ENCODE measurements around the gene VCAM1. TPM values are rescaled to one million over a fixed set of nuclear protein-coding genes. Genes with fewer than 3 reads are reported as not detected.
"Not testable (repeated sequence)": the region's sequence is repeated elsewhere in the genome, so short reads cannot be mapped to it uniquely, and the experiment has no call there.

VCAM1 gene
- polyA plus RNA-seq, 2 donors: 0.47 to 0.68 TPM

DNA sequence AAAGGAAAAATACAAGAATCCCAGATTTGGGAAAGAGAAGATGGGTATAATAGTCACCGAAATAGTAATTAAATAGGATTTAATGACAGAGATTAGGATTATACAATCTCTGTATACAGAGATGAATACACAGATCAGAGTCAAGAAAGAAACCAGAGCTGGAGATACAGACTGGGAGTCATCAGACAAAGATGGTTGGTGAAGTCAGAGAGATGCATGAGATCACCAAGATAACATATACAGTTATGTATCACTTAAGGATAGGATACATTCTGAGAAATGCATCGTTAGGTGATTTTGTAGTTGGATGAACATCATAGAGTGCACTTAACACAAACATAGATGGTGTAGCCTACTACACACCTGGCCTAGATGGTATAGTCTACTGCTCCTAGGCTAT lies 49.8 kb downstream of the VCAM1 start:
- Histone ChIP-seq H3K4me3 (ENCODE audit: low read depth in 1 of 2, low read length in 2 of 2) (no peak overlapping the region), H3K27me3 (ENCODE audit: control insufficient read depth in 1 of 2, insufficient read depth in 2 of 2, low read length in 2 of 2) (no peaks in the 10 kb centered on the region), H3K27ac (ENCODE audit: low read depth in 2 of 2, low read length in 1 of 2) (no peak overlapping the region), H3K36me3 (ENCODE audit: control insufficient read depth in 2 of 2, insufficient read depth in 2 of 2, low read length in 1 of 2) (no peaks in the 10 kb centered on the region), H3K4me1 (ENCODE audit: control insufficient read depth in 2 of 2, insufficient read depth in 2 of 2, low read length in 1 of 2) (no peaks in the 10 kb centered on the region), H3K9me3 (ENCODE audit: control insufficient read depth in 2 of 2, insufficient read depth in 1 of 2, low read depth in 1 of 2, low read length in 1 of 2) (no peaks in the 10 kb centered on the region)
- WGBS, 2 donors: 86 to 90% methylated on average over 2 of the region's 2 CpGs

DNA sequence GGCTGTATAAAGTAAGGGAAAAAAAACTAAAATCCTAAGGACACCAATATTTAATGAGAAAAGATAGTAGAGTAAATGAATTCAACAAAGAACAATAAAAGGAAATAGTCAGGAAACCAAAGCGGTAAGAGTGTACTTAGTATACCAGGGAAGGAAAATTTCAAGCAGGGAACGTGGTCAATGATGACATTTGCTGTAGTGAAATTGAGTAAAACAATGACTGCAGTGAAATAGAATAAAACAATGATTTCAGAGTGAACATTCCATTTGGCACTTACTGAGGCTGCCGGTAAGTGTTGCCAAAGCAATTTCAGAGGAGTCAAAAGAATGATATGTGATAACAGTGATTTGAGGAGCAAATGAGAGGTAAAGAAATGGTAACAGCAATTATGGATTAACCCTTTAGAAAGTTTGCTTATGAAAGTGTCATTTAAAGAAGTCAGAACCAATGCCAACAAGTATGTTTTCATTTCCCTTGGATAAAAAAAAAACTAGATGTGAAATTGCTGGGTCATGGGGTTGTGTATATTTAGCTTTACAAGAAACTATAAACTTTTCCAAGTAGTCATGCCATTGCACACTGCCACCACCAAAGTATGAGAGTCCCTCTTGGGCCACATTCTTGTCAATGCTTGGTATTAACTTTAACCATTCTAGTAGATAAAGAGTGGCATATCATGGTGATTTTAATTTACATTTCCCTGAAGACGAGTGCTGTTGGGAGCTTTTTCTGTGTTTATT lies 50.5 kb downstream of the VCAM1 start:
- WGBS, 2 donors: 51 to 56% methylated on average over 4 of the region's 4 CpGs
- Histone ChIP-seq H3K4me3 (ENCODE audit: low read depth in 1 of 2, low read length in 2 of 2) (no peak overlapping the region), H3K27me3 (ENCODE audit: control insufficient read depth in 1 of 2, insufficient read depth in 2 of 2, low read length in 2 of 2) (no peaks in the 10 kb centered on the region)

DNA sequence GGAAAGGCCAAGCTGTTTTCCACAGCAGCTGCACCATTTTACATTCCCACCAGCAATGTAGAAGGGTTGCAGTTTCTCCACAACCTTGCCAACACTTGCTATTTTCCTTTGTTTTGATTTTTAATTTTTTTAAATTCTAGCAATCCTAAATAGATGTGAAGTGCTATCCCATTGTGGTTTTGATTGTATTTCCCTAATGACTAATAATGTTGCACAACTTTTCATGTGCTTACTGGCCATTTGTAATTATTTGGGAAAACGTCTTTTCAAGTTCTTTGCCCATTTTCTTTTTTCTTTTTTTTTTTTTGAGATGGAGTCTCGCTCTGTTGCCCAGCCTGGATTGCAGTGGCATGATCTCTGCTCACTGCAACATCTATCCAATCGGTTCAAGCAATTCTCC lies 53.9 kb downstream of the VCAM1 start:
- no peaks in the 10 kb centered on the region for H3K9me3 ChIP-seq (ENCODE audit: control insufficient read depth in 2 of 2, insufficient read depth in 1 of 2, low read depth in 1 of 2, low read length in 1 of 2)
- no peaks in the 10 kb centered on the region for H3K4me1 ChIP-seq (ENCODE audit: control insufficient read depth in 2 of 2, insufficient read depth in 2 of 2, low read length in 1 of 2)
- no peaks in the 10 kb centered on the region for H3K36me3 ChIP-seq (ENCODE audit: control insufficient read depth in 2 of 2, insufficient read depth in 2 of 2, low read length in 1 of 2)
- H3K4me3 ChIP-seq (ENCODE audit: low read depth in 1 of 2, low read length in 2 of 2): no peak overlapping the region
- WGBS, 2 donors: 62 to 64% methylated on average over 3 of the region's 3 CpGs
- H3K27me3 ChIP-seq (ENCODE audit: control insufficient read depth in 1 of 2, insufficient read depth in 2 of 2, low read length in 2 of 2): no peaks in the 10 kb centered on the region
- H3K27ac ChIP-seq (ENCODE audit: low read depth in 2 of 2, low read length in 1 of 2): no peak overlapping the region

More for the DNA sequence above, 50.5 kb downstream of the VCAM1 start:
- Histone ChIP-seq H3K27ac (ENCODE audit: low read depth in 2 of 2, low read length in 1 of 2) (no peak overlapping the region), H3K9me3 (ENCODE audit: control insufficient read depth in 2 of 2, insufficient read depth in 1 of 2, low read depth in 1 of 2, low read length in 1 of 2) (no peaks in the 10 kb centered on the region), H3K4me1 (ENCODE audit: control insufficient read depth in 2 of 2, insufficient read depth in 2 of 2, low read length in 1 of 2) (no peaks in the 10 kb centered on the region), H3K36me3 (ENCODE audit: control insufficient read depth in 2 of 2, insufficient read depth in 2 of 2, low read length in 1 of 2) (no peaks in the 10 kb centered on the region)

DNA sequence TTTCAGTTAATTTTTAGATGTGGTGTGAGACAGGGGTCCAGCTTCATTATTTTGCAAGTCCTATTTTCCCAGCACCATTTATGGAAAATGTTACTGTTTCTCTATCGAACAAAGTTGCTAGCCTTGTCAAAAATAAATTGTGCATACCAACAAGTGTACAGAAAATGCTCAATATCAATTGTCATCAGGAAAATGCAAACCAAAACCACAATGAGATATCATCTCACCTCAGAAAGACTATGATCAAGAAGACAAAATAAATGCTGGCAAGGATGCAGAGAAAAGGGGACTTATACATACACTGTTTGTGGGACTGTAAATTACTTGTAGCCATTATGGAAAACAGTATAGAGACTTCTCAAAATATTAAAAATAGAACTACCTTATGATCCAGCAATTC lies 54.8 kb downstream of the VCAM1 start:
- H3K36me3 ChIP-seq (ENCODE audit: control insufficient read depth in 2 of 2, insufficient read depth in 2 of 2, low read length in 1 of 2): no peaks in the 10 kb centered on the region
- H3K4me3 ChIP-seq (ENCODE audit: low read depth in 1 of 2, low read length in 2 of 2): no peak overlapping the region
- no peaks in the 10 kb centered on the region for H3K27me3 ChIP-seq (ENCODE audit: control insufficient read depth in 1 of 2, insufficient read depth in 2 of 2, low read length in 2 of 2)
- no peaks in the 10 kb centered on the region for H3K9me3 ChIP-seq (ENCODE audit: control insufficient read depth in 2 of 2, insufficient read depth in 1 of 2, low read depth in 1 of 2, low read length in 1 of 2)
- no peak overlapping the region for H3K27ac ChIP-seq (ENCODE audit: low read depth in 2 of 2, low read length in 1 of 2)
- no peaks in the 10 kb centered on the region for H3K4me1 ChIP-seq (ENCODE audit: control insufficient read depth in 2 of 2, insufficient read depth in 2 of 2, low read length in 1 of 2)
- 76 to 90% methylated on average over 1 of the region's 1 CpG for WGBS, 2 donors

DNA sequence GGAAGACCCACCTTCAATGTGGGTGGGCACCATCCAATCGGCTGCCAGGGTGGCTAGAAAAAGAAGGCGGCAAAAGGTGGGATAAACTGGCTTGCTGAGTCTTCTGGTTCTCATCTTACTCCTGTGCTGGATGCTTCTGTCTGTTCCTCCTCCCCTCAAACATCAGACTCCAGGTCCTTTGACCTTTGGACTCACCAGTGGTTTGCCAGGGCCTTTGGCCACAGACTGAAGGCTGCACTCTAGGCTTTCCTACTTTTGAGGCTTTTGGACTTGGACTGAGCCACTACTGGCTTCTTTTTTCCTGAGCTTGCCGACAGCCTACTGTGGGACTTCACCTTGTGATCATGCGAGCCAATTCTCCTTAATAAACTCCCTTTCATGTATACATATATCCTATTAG lies 55.9 kb downstream of the VCAM1 start:
- Histone ChIP-seq H3K9me3 (ENCODE audit: control insufficient read depth in 2 of 2, insufficient read depth in 1 of 2, low read depth in 1 of 2, low read length in 1 of 2) (no peaks in the 10 kb centered on the region), H3K4me3 (ENCODE audit: low read depth in 1 of 2, low read length in 2 of 2) (no peak overlapping the region), H3K27ac (ENCODE audit: low read depth in 2 of 2, low read length in 1 of 2) (no peak overlapping the region), H3K36me3 (ENCODE audit: control insufficient read depth in 2 of 2, insufficient read depth in 2 of 2, low read length in 1 of 2) (no peaks in the 10 kb centered on the region), H3K4me1 (ENCODE audit: control insufficient read depth in 2 of 2, insufficient read depth in 2 of 2, low read length in 1 of 2) (no peaks in the 10 kb centered on the region), H3K27me3 (ENCODE audit: control insufficient read depth in 1 of 2, insufficient read depth in 2 of 2, low read length in 2 of 2) (no peaks in the 10 kb centered on the region)
- WGBS, 2 donors: 94 to 95% methylated on average over 4 of the region's 4 CpGs

DNA sequence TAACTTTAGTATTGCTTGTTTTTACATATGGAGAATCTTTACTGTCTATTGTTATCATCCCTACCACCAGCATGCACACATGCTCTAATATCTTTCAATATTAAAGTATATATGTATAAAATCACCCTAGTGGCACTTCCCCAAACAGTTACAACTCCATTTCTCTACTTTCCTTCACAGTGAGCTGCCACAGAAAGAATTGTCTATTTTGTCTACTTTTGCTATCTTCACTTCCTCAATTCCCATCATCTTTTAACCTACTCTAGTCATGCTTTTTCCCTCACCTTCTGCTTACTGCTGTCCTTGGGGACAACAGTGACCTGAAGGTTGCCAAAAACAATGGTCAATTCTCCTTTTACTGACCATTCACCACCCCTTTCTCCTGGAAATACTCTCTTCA lies 59.2 kb downstream of the VCAM1 start:
- Histone ChIP-seq H3K36me3 (ENCODE audit: control insufficient read depth in 2 of 2, insufficient read depth in 2 of 2, low read length in 1 of 2) (no peaks in the 10 kb centered on the region), H3K27me3 (ENCODE audit: control insufficient read depth in 1 of 2, insufficient read depth in 2 of 2, low read length in 2 of 2) (no peaks in the 10 kb centered on the region), H3K9me3 (ENCODE audit: control insufficient read depth in 2 of 2, insufficient read depth in 1 of 2, low read depth in 1 of 2, low read length in 1 of 2) (no peaks in the 10 kb centered on the region), H3K4me3 (ENCODE audit: low read depth in 1 of 2, low read length in 2 of 2) (no peak overlapping the region), H3K27ac (ENCODE audit: low read depth in 2 of 2, low read length in 1 of 2) (no peak overlapping the region), H3K4me1 (ENCODE audit: control insufficient read depth in 2 of 2, insufficient read depth in 2 of 2, low read length in 1 of 2) (no peaks in the 10 kb centered on the region)

DNA sequence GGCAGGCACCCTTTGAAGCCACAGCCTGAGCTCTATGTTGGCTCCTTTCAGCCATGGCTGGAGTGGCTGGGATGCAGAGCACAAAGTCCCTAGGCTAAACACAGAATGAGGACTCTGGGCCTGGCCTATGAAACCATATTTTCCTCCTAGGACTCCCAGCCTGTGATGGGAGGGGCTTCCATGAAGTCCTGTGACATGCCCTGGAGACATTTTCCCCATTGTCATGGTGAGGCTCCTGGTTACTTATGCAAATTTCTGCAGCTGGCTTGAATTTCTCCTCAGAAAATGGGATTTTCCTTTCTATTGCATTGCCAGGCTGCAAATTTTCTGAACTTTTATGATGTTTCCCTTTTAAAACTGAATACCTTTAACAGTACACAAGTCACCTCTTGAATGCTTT lies 61.3 kb downstream of the VCAM1 start:
- Histone ChIP-seq H3K36me3 (ENCODE audit: control insufficient read depth in 2 of 2, insufficient read depth in 2 of 2, low read length in 1 of 2) (no peaks in the 10 kb centered on the region), H3K27me3 (ENCODE audit: control insufficient read depth in 1 of 2, insufficient read depth in 2 of 2, low read length in 2 of 2) (no peaks in the 10 kb centered on the region), H3K4me3 (ENCODE audit: low read depth in 1 of 2, low read length in 2 of 2) (no peak overlapping the region), H3K9me3 (ENCODE audit: control insufficient read depth in 2 of 2, insufficient read depth in 1 of 2, low read depth in 1 of 2, low read length in 1 of 2) (no peaks in the 10 kb centered on the region), H3K27ac (ENCODE audit: low read depth in 2 of 2, low read length in 1 of 2) (no peak overlapping the region), H3K4me1 (ENCODE audit: control insufficient read depth in 2 of 2, insufficient read depth in 2 of 2, low read length in 1 of 2) (no peaks in the 10 kb centered on the region)

DNA sequence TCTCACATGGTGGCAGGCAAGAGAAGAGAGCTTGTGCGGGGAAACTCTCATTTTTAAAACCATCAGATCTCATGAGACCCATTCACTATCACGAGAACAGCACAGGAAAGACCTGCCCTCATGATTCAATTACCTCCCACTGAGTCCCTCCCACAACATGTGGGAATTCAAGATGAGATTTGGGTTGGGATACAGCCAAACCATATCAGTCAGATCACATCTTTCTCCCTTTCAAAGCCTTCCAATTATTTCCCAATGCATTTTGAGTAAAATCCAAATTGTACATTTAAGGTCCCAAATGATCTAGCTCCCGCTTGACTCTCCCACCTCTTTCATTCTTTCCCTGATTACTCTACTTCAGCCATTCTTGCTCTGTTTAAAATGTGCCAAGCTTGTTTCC lies 62.2 kb downstream of the VCAM1 start:
- H3K9me3 ChIP-seq (ENCODE audit: control insufficient read depth in 2 of 2, insufficient read depth in 1 of 2, low read depth in 1 of 2, low read length in 1 of 2); H3K4me1 ChIP-seq (ENCODE audit: control insufficient read depth in 2 of 2, insufficient read depth in 2 of 2, low read length in 1 of 2); H3K27ac ChIP-seq (ENCODE audit: low read depth in 2 of 2, low read length in 1 of 2); H3K4me3 ChIP-seq (ENCODE audit: low read depth in 1 of 2, low read length in 2 of 2); H3K36me3 ChIP-seq (ENCODE audit: control insufficient read depth in 2 of 2, insufficient read depth in 2 of 2, low read length in 1 of 2); H3K27me3 ChIP-seq (ENCODE audit: control insufficient read depth in 1 of 2, insufficient read depth in 2 of 2, low read length in 2 of 2): not testable (repeated sequence)
- WGBS, 2 donors: 65 to 74% methylated on average over 3 of the region's 3 CpGs

DNA sequence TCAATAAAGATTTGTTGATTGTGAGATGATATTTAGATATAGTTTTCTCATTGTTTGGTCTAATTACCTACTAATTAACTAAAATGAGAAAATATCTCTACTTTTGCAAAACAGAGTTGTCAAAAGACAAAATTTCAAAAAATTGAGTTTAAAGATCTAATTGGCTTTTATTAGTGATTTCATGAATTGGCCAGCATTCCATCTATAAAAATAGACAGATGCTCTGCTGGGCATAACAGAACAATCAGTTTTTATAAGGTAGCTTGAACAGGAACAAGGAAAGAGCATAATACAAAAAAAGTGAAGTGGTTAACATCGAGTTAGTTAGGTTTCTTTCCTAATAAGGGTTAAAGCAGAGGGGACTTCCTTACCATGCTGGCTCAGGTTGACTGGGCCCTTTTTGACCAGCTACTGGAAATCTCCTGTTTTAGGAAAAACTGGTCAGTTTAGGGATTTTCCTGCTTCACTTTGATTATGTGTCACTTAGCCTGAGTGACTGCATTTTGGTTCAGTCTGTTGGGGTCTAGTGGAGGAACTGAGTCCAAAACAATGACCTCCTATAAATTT lies 63.0 kb downstream of the VCAM1 start:
- WGBS, 2 donors: 75 to 77% methylated on average over 1 of the region's 1 CpG
- Histone ChIP-seq H3K27me3 (ENCODE audit: control insufficient read depth in 1 of 2, insufficient read depth in 2 of 2, low read length in 2 of 2) (no peaks in the 10 kb centered on the region), H3K9me3 (ENCODE audit: control insufficient read depth in 2 of 2, insufficient read depth in 1 of 2, low read depth in 1 of 2, low read length in 1 of 2) (no peaks in the 10 kb centered on the region), H3K4me3 (ENCODE audit: low read depth in 1 of 2, low read length in 2 of 2) (no peak overlapping the region), H3K36me3 (ENCODE audit: control insufficient read depth in 2 of 2, insufficient read depth in 2 of 2, low read length in 1 of 2) (no peaks in the 10 kb centered on the region), H3K27ac (ENCODE audit: low read depth in 2 of 2, low read length in 1 of 2) (no peak overlapping the region), H3K4me1 (ENCODE audit: control insufficient read depth in 2 of 2, insufficient read depth in 2 of 2, low read length in 1 of 2) (no peaks in the 10 kb centered on the region)

DNA sequence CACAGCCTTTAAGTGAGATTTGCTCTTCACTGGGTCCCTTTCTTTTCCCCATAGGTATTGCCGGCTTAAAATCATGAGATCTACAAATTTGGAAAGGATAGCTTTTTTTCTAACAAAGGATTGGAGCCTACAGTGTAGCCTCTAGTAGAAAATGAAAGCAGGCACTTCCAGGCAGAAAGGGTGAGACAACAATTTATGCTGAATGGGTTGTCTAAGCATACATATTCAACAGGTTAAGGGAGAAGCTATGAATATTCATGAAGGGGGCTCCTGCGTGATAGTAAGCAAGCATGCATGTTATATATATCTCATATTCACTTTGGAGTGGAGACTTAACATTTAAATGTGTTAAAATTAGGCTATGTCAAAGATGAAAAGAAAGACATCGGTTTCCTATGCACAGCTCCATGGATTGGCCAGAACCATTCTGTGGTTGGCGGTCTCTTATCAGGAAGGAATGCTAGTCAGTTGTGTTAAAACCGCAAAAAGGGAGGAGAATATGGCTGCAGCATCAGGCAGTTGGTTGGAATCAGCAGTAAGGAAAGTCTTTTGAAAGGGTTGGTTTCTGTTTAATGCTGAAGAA lies 66.0 kb downstream of the VCAM1 start:
- H3K4me3 ChIP-seq (ENCODE audit: low read depth in 1 of 2, low read length in 2 of 2): no peak overlapping the region
- H3K27me3 ChIP-seq (ENCODE audit: control insufficient read depth in 1 of 2, insufficient read depth in 2 of 2, low read length in 2 of 2): no peaks in the 10 kb centered on the region
- no peak overlapping the region for H3K27ac ChIP-seq (ENCODE audit: low read depth in 2 of 2, low read length in 1 of 2)
- H3K4me1 ChIP-seq (ENCODE audit: control insufficient read depth in 2 of 2, insufficient read depth in 2 of 2, low read length in 1 of 2): no peaks in the 10 kb centered on the region
- 57 to 61% methylated on average over 5 of the region's 5 CpGs for WGBS, 2 donors
- H3K9me3 ChIP-seq (ENCODE audit: control insufficient read depth in 2 of 2, insufficient read depth in 1 of 2, low read depth in 1 of 2, low read length in 1 of 2): no peaks in the 10 kb centered on the region
- no peaks in the 10 kb centered on the region for H3K36me3 ChIP-seq (ENCODE audit: control insufficient read depth in 2 of 2, insufficient read depth in 2 of 2, low read length in 1 of 2)

Data from esophagus (tissue), 2 donors.